Measurements from ENCODE around the gene ITPKC.
"Not testable (repeated sequence)": the region's sequence is repeated elsewhere in the genome, so short reads cannot be mapped to it uniquely, and the experiment has no call there.

ITPKC gene

DNA sequence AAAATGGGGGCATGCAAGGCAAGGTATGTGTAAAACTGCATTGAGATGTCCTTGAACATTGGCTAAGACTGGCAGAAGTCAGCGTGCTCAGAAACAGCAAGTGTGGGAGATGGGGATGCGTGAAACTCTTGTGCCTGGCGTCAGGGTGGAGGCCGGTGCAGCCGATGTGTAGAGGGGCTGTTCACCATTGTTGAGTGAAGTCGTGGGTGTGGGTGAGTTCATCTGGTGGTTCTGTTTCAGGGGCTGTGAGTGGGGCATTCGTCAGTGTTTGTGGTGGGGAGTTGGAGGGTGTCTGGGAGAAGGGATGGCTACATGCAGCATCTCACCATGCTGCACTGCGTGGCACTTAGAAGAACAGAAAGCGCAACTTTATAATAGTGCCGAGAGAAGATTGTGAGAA lies 47.1 kb downstream of the ITPKC start:
- no peak for DNase-seq (ENCODE audit: low spot score)
- Mint-ChIP-seq H3K4me3 (no peak overlapping the region), H3K27ac (no peak overlapping the region), H3K36me3 (ENCODE audit: low read depth) (peaks cover 72% of the 10 kb centered on the region), H3K4me1 (ENCODE audit: low read depth) (peaks cover 22% of the 10 kb centered on the region), H3K27me3 (ENCODE audit: low read depth) (no peaks in the 10 kb centered on the region), H3K9me3 (no peaks in the 10 kb centered on the region)

- not testable (repeated sequence) for DNase-seq (ENCODE audit: low spot score); H3K9me3 Mint-ChIP-seq; H3K27me3 Mint-ChIP-seq (ENCODE audit: low read depth); H3K27ac Mint-ChIP-seq; H3K4me3 Mint-ChIP-seq
- Mint-ChIP-seq H3K4me1 (ENCODE audit: low read depth) (peaks cover 25% of the 10 kb centered on the region), H3K36me3 (ENCODE audit: low read depth) (peaks cover 68% of the 10 kb centered on the region)
Observed at GRCh38 chr19:40766385-40766784, 49.5 kb downstream of the ITPKC start.

GRCh38 chr19:40768869-40769268 lies 52.0 kb downstream of the ITPKC start:
- no peak overlapping the region for H3K4me3 Mint-ChIP-seq
- H3K4me1 Mint-ChIP-seq (ENCODE audit: low read depth): peaks cover 19% of the 10 kb centered on the region
- peaks cover 51% of the 10 kb centered on the region for H3K36me3 Mint-ChIP-seq (ENCODE audit: low read depth)
- H3K27me3 Mint-ChIP-seq (ENCODE audit: low read depth): no peaks in the 10 kb centered on the region
- H3K27ac Mint-ChIP-seq: no peak overlapping the region
- no peak for DNase-seq (ENCODE audit: low spot score)
- peaks cover 4% of the 10 kb centered on the region for H3K9me3 Mint-ChIP-seq

GRCh38 chr19:40771101-40771862 lies 54.4 kb downstream of the ITPKC start:
- not testable (repeated sequence) for H3K27me3 Mint-ChIP-seq (ENCODE audit: low read depth); H3K4me3 Mint-ChIP-seq; DNase-seq (ENCODE audit: low spot score); H3K9me3 Mint-ChIP-seq; H3K27ac Mint-ChIP-seq
- Mint-ChIP-seq H3K36me3 (ENCODE audit: low read depth) (peaks cover 34% of the 10 kb centered on the region), H3K4me1 (ENCODE audit: low read depth) (peaks cover 12% of the 10 kb centered on the region)

DNA sequence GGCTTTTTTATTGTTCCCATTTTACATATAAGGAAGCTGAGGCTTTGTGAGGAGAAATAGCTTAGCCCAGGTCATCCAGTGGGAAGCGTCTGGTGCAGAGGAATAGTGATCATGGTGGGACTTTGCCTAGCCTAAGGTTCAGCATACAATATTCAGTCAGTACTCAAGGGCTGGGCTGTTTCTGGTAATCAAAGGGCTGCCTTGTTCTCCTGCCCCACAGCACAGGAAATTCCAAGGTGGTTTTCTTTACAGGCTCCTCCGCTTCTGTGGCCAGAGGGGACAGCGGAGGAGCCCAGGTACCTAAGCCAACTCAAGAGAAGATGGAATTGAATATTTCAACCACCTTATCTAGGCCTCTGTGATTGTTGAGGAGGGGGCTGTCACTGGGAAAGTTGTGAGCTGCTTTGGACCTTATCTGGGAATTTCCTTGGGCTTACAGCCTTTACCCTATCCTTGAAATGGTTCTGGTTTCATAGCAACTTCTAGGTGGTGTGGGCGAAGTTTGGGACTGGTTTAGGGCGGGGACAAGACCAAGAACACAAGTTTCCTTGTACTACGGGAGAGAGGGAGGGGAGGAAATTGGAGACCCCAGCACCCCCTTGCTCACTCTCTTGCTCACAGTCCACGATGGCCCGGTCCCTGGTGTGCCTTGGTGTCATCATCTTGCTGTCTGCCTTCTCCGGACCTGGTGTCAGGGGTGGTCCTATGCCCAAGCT lies 58.2 kb downstream of the ITPKC start, which contains the start of gene MIA:
TSS of gene MIA (plus strand) at position 606 of the 716 bp plus-strand sequence. CDS start at position 628, 22 bp downstream.
- DNase-seq (ENCODE audit: low spot score): no peak
- Mint-ChIP-seq H3K27me3 (ENCODE audit: low read depth) (no peaks in the 10 kb centered on the region), H3K4me1 (ENCODE audit: low read depth) (peaks cover 35% of the 10 kb centered on the region), H3K36me3 (ENCODE audit: low read depth) (peaks cover 30% of the 10 kb centered on the region), H3K27ac (peak within 1 kb of the TSS; percentile 78), H3K4me3 (peak within 1 kb of the TSS; percentile 36), H3K9me3 (peaks cover 4% of the 10 kb centered on the region)

GRCh38 chr19:40775632-40776022 lies 58.7 kb downstream of the ITPKC start:
- Mint-ChIP-seq H3K27ac (peak overlapping the region; percentile 78), H3K9me3 (peaks cover 4% of the 10 kb centered on the region), H3K36me3 (ENCODE audit: low read depth) (peaks cover 31% of the 10 kb centered on the region), H3K4me3 (peak overlapping the region; percentile 36), H3K4me1 (ENCODE audit: low read depth) (peaks cover 39% of the 10 kb centered on the region), H3K27me3 (ENCODE audit: low read depth) (no peaks in the 10 kb centered on the region)
- DNase-seq (ENCODE audit: low spot score): no peak

GRCh38 chr19:40776364-40776763 lies 59.5 kb downstream of the ITPKC start:
- Mint-ChIP-seq H3K4me1 (ENCODE audit: low read depth) (peaks cover 37% of the 10 kb centered on the region), H3K9me3 (no peaks in the 10 kb centered on the region), H3K27ac (peak overlapping the region; percentile 8), H3K36me3 (ENCODE audit: low read depth) (peaks cover 28% of the 10 kb centered on the region), H3K27me3 (ENCODE audit: low read depth) (no peaks in the 10 kb centered on the region), H3K4me3 (peak overlapping the region; percentile 97)
- no peak for DNase-seq (ENCODE audit: low spot score)

DNA sequence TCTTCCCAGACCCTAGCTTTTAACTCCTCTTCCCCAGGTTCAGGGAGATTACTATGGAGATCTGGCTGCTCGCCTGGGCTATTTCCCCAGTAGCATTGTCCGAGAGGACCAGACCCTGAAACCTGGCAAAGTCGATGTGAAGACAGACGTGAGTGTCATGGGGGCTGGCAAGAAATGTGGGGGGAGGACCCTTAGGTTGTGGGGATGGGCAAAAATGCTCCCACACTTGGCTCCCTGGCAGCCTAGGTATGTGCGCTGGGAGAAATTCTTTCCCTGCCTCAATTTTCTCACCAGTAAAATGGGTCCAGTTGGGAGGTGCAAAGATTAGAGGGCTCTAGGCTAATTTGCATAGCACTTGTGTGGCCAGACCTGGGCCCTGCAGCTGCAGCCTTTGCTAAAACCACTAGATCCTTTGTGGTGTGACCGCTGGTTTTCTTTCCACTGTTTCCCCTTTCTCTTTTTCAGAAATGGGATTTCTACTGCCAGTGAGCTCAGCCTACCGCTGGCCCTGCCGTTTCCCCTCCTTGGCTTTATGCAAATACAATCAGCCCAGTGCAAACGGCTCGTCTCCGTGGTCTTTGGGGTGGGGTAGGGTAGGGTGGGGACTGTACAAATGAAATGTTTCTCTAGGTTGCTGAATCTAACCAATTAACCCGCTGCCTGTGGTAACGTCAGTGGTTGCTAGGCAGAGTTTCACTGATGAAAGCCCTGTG lies 60.2 kb downstream of the ITPKC start:
- DNase-seq (ENCODE audit: low spot score): peak; percentile 88
- no peaks in the 10 kb centered on the region for H3K9me3 Mint-ChIP-seq
- H3K4me1 Mint-ChIP-seq (ENCODE audit: low read depth): peaks cover 35% of the 10 kb centered on the region
- H3K36me3 Mint-ChIP-seq (ENCODE audit: low read depth): peaks cover 25% of the 10 kb centered on the region
- peak overlapping the region; percentile 97 for H3K4me3 Mint-ChIP-seq
- peak overlapping the region; percentile 96 for H3K27ac Mint-ChIP-seq
- no peaks in the 10 kb centered on the region for H3K27me3 Mint-ChIP-seq (ENCODE audit: low read depth)

GRCh38 chr19:40777645-40777936 lies 60.7 kb downstream of the ITPKC start:
- H3K36me3 Mint-ChIP-seq (ENCODE audit: low read depth): peaks cover 26% of the 10 kb centered on the region
- H3K4me1 Mint-ChIP-seq (ENCODE audit: low read depth): peaks cover 35% of the 10 kb centered on the region
- H3K9me3 Mint-ChIP-seq: no peaks in the 10 kb centered on the region
- no peak for DNase-seq (ENCODE audit: low spot score)
- peak overlapping the region; percentile 97 for H3K4me3 Mint-ChIP-seq
- H3K27me3 Mint-ChIP-seq (ENCODE audit: low read depth): no peaks in the 10 kb centered on the region
- H3K27ac Mint-ChIP-seq: peak overlapping the region; percentile 96

GRCh38 chr19:40777937-40778705 lies 61.2 kb downstream of the ITPKC start, which contains the start of gene RAB4B:
Gene RAB4B, plus strand, starts transcription at chr19:40778247. Its CDS starts 129 bp downstream, at chr19:40778376.
- H3K4me1 Mint-ChIP-seq (ENCODE audit: low read depth): peaks cover 35% of the 10 kb centered on the region
- H3K36me3 Mint-ChIP-seq (ENCODE audit: low read depth): peaks cover 26% of the 10 kb centered on the region
- H3K4me3 Mint-ChIP-seq: peak within 1 kb of the TSS; percentile 97
- no peaks in the 10 kb centered on the region for H3K27me3 Mint-ChIP-seq (ENCODE audit: low read depth)
- peak within 1 kb of the TSS; percentile 96 for H3K27ac Mint-ChIP-seq
- H3K9me3 Mint-ChIP-seq: no peaks in the 10 kb centered on the region
- DNase-seq (ENCODE audit: low spot score): peak; percentile 100

GRCh38 chr19:40778706-40779284 lies 61.9 kb downstream of the ITPKC start:
- peak overlapping the region; percentile 97 for H3K4me3 Mint-ChIP-seq
- peaks cover 35% of the 10 kb centered on the region for H3K4me1 Mint-ChIP-seq (ENCODE audit: low read depth)
- peak; percentile 35 for DNase-seq (ENCODE audit: low spot score)
- H3K27me3 Mint-ChIP-seq (ENCODE audit: low read depth): no peaks in the 10 kb centered on the region
- peaks cover 29% of the 10 kb centered on the region for H3K36me3 Mint-ChIP-seq (ENCODE audit: low read depth)
- H3K27ac Mint-ChIP-seq: peak overlapping the region; percentile 96
- H3K9me3 Mint-ChIP-seq: no peaks in the 10 kb centered on the region

GRCh38 chr19:40780582-40780981 lies 63.7 kb downstream of the ITPKC start:
- H3K27me3 Mint-ChIP-seq (ENCODE audit: low read depth): no peaks in the 10 kb centered on the region
- DNase-seq (ENCODE audit: low spot score): no peak
- peak overlapping the region; percentile 57 for H3K27ac Mint-ChIP-seq
- H3K4me3 Mint-ChIP-seq: no peak overlapping the region
- H3K9me3 Mint-ChIP-seq: no peaks in the 10 kb centered on the region
- peaks cover 34% of the 10 kb centered on the region for H3K36me3 Mint-ChIP-seq (ENCODE audit: low read depth)
- peaks cover 37% of the 10 kb centered on the region for H3K4me1 Mint-ChIP-seq (ENCODE audit: low read depth)

GRCh38 chr19:40781140-40781539 lies 64.2 kb downstream of the ITPKC start:
- peak overlapping the region; percentile 63 for H3K27ac Mint-ChIP-seq
- H3K4me1 Mint-ChIP-seq (ENCODE audit: low read depth): peaks cover 35% of the 10 kb centered on the region
- H3K9me3 Mint-ChIP-seq: no peaks in the 10 kb centered on the region
- H3K36me3 Mint-ChIP-seq (ENCODE audit: low read depth): peaks cover 33% of the 10 kb centered on the region
- no peak overlapping the region for H3K4me3 Mint-ChIP-seq
- DNase-seq (ENCODE audit: low spot score): no peak
- H3K27me3 Mint-ChIP-seq (ENCODE audit: low read depth): no peaks in the 10 kb centered on the region
